CD4-positive, alpha-beta T cell treated with Interleukin-17A for 1 hour (primary cell): ENCODE data around the gene SERGEF.

Experiments used
- DNase-seq: peaks from one replicate; pipeline ENCODE4 v3.0.0-alpha.2; 2020

SERGEF gene

GRCh38 chr11:17950644-17951043 lies 62.2 kb downstream of the SERGEF start:
- no peak for DNase-seq

- DNase-seq: no peak
These were observed 64.6 kb downstream of the SERGEF start for GRCh38 chr11:17948296-17948695.

- DNase-seq: no peak
These were observed 73.3 kb downstream of the SERGEF start for GRCh38 chr11:17939542-17939941.

GRCh38 chr11:17936790-17937189 lies 76.1 kb downstream of the SERGEF start:
- no peak for DNase-seq

- DNase-seq: no peak
These were observed 78.7 kb downstream of the SERGEF start for GRCh38 chr11:17934194-17934593.

- DNase-seq: no peak
These were observed 79.1 kb downstream of the SERGEF start for GRCh38 chr11:17933708-17934107.

GRCh38 chr11:17932472-17932871 lies 80.4 kb downstream of the SERGEF start:
- DNase-seq: no peak

GRCh38 chr11:17931595-17931994 lies 81.3 kb downstream of the SERGEF start:
- DNase-seq: no peak

- no peak for DNase-seq
These were observed 82.2 kb downstream of the SERGEF start for GRCh38 chr11:17930544-17931125.

- DNase-seq: no peak
These were observed 83.7 kb downstream of the SERGEF start for GRCh38 chr11:17929171-17929570.

GRCh38 chr11:17927681-17928343 lies 85.0 kb downstream of the SERGEF start:
- no peak for DNase-seq

GRCh38 chr11:17927041-17927440 lies 85.8 kb downstream of the SERGEF start:
- DNase-seq: no peak

- no peak for DNase-seq
These were observed 88.1 kb downstream of the SERGEF start for GRCh38 chr11:17924713-17925112.

GRCh38 chr11:17923217-17923616 lies 89.6 kb downstream of the SERGEF start:
- DNase-seq: no peak

- no peak for DNase-seq
These were observed 90.4 kb downstream of the SERGEF start for GRCh38 chr11:17922416-17922788.

GRCh38 chr11:17921659-17922415 lies 91.0 kb downstream of the SERGEF start:
- no peak for DNase-seq

GRCh38 chr11:17918049-17918605 lies 94.7 kb downstream of the SERGEF start:
- DNase-seq: no peak

- no peak for DNase-seq
These were observed 95.3 kb downstream of the SERGEF start for GRCh38 chr11:17917556-17917955.

GRCh38 chr11:17915500-17916143 lies 97.2 kb downstream of the SERGEF start:
- DNase-seq: no peak

- DNase-seq: no peak
These were observed 97.9 kb downstream of the SERGEF start for GRCh38 chr11:17914957-17915356.

GRCh38 chr11:17907046-17907445 lies 105.8 kb downstream of the SERGEF start:
- no peak for DNase-seq

- DNase-seq: no peak
These were observed 106.4 kb downstream of the SERGEF start for GRCh38 chr11:17906436-17906835.

- DNase-seq: no peak
These were observed 107.4 kb downstream of the SERGEF start for GRCh38 chr11:17905477-17905876.
